Measurements from ENCODE around the gene PADI4. TPM values are rescaled to one million over a fixed set of nuclear protein-coding genes. Genes with fewer than 3 reads are reported as not detected.

Gene PADI4
- total RNA-seq, 1 donor = not detected

- no peak overlapping the region for H3K4me3 ChIP-seq (ENCODE audit: insufficient read depth, low read length)
- peak; percentile 18 for DNase-seq (ENCODE audit: insufficient read length, low spot score, missing footprints)
These were observed 3.2 kb upstream of the PADI4 start for GRCh38 chr1:17304826-17305175.

GRCh38 chr1:17305576-17306095 lies 2.4 kb upstream of the PADI4 start:
- TF ChIP-seq CTCF (IDR thresholded peaks at IDR 0.05; ENCODE audit: extremely low read depth, low read depth, low read length) = no peak
- H3K4me2 ChIP-seq (ENCODE audit: insufficient read depth, low read length) = no peak overlapping the region
- no peaks in the 10 kb centered on the region for H4K20me1 ChIP-seq (ENCODE audit: insufficient read depth, low read length)
- DNase-seq (ENCODE audit: insufficient read length, low spot score, missing footprints) = peak; percentile 80
- no peak overlapping the region for H2AFZ ChIP-seq (ENCODE audit: low read length)
- no peaks in the 10 kb centered on the region for H3K79me2 ChIP-seq (ENCODE audit: insufficient read depth, low read length)
- no peaks in the 10 kb centered on the region for H3K36me3 ChIP-seq (ENCODE audit: insufficient read depth, low read length)
- H3K4me1 ChIP-seq (ENCODE audit: insufficient read depth, low read length) = no peaks in the 10 kb centered on the region
- H3K27me3 ChIP-seq (ENCODE audit: insufficient read depth, low read length) = peaks cover 34% of the 10 kb centered on the region
- no peak overlapping the region for H3K4me3 ChIP-seq (ENCODE audit: insufficient read depth, low read length)
- peaks cover 4% of the 10 kb centered on the region for H3K9me3 ChIP-seq (ENCODE audit: low read depth, low read length)
- no peak overlapping the region for H3K27ac ChIP-seq (ENCODE audit: low read depth, low read length)

More at GRCh38 chr1:17304826-17305175, 3.2 kb upstream of the PADI4 start:
- Histone ChIP-seq H2AFZ (ENCODE audit: low read length) (no peak overlapping the region), H3K9me3 (ENCODE audit: low read depth, low read length) (peaks cover 4% of the 10 kb centered on the region), H3K4me1 (ENCODE audit: insufficient read depth, low read length) (no peaks in the 10 kb centered on the region), H4K20me1 (ENCODE audit: insufficient read depth, low read length) (no peaks in the 10 kb centered on the region), H3K4me2 (ENCODE audit: insufficient read depth, low read length) (no peak overlapping the region), H3K36me3 (ENCODE audit: insufficient read depth, low read length) (no peaks in the 10 kb centered on the region), H3K79me2 (ENCODE audit: insufficient read depth, low read length) (no peaks in the 10 kb centered on the region), H3K27ac (ENCODE audit: low read depth, low read length) (no peak overlapping the region), H3K27me3 (ENCODE audit: insufficient read depth, low read length) (peaks cover 31% of the 10 kb centered on the region)
- TF ChIP-seq CTCF (IDR thresholded peaks at IDR 0.05; ENCODE audit: extremely low read depth, low read depth, low read length) = no peak

GRCh38 chr1:17306407-17306806 lies 1.6 kb upstream of the PADI4 start:
- peak; percentile 35 for DNase-seq (ENCODE audit: insufficient read length, low spot score, missing footprints)
- peaks cover 34% of the 10 kb centered on the region for H3K27me3 ChIP-seq (ENCODE audit: insufficient read depth, low read length)
- no peak overlapping the region for H2AFZ ChIP-seq (ENCODE audit: low read length)
- H3K4me3 ChIP-seq (ENCODE audit: insufficient read depth, low read length) = no peak overlapping the region
- no peak for TF ChIP-seq CTCF (IDR thresholded peaks at IDR 0.05; ENCODE audit: extremely low read depth, low read depth, low read length)
- no peaks in the 10 kb centered on the region for H3K36me3 ChIP-seq (ENCODE audit: insufficient read depth, low read length)
- H3K4me2 ChIP-seq (ENCODE audit: insufficient read depth, low read length) = no peak overlapping the region
- H3K27ac ChIP-seq (ENCODE audit: low read depth, low read length) = no peak overlapping the region
- no peaks in the 10 kb centered on the region for H4K20me1 ChIP-seq (ENCODE audit: insufficient read depth, low read length)
- H3K9me3 ChIP-seq (ENCODE audit: low read depth, low read length) = peaks cover 4% of the 10 kb centered on the region
- no peaks in the 10 kb centered on the region for H3K4me1 ChIP-seq (ENCODE audit: insufficient read depth, low read length)
- no peaks in the 10 kb centered on the region for H3K79me2 ChIP-seq (ENCODE audit: insufficient read depth, low read length)

GRCh38 chr1:17306921-17307320 lies 1.1 kb upstream of the PADI4 start:
- Histone ChIP-seq H3K79me2 (ENCODE audit: insufficient read depth, low read length) (no peaks in the 10 kb centered on the region), H3K9me3 (ENCODE audit: low read depth, low read length) (peaks cover under 1% of the 10 kb centered on the region), H3K4me2 (ENCODE audit: insufficient read depth, low read length) (no peak overlapping the region), H3K36me3 (ENCODE audit: insufficient read depth, low read length) (no peaks in the 10 kb centered on the region), H4K20me1 (ENCODE audit: insufficient read depth, low read length) (no peaks in the 10 kb centered on the region), H3K4me3 (ENCODE audit: insufficient read depth, low read length) (no peak overlapping the region), H2AFZ (ENCODE audit: low read length) (no peak overlapping the region), H3K27me3 (ENCODE audit: insufficient read depth, low read length) (peaks cover 34% of the 10 kb centered on the region), H3K27ac (ENCODE audit: low read depth, low read length) (no peak overlapping the region), H3K4me1 (ENCODE audit: insufficient read depth, low read length) (no peaks in the 10 kb centered on the region)
- no peak for DNase-seq (ENCODE audit: insufficient read length, low spot score, missing footprints)
- TF ChIP-seq CTCF (IDR thresholded peaks at IDR 0.05; ENCODE audit: extremely low read depth, low read depth, low read length) = no peak

Measured in osteoblast (primary cell).